Measurements from ENCODE around the gene HAGH.

Gene HAGH

GRCh38 chr16:1787056-1787321 is 39.6 kb downstream of the HAGH start:
- no peaks in the 10 kb centered on the region for H3K27me3 ChIP-seq (replicated peaks; ENCODE audit: control insufficient read depth, insufficient read depth, low read length, poor library complexity, severe bottlenecking)
- DNase-seq, result no peak
- H3K36me3 ChIP-seq (ENCODE audit: control insufficient read depth, insufficient read depth, low read length), result peaks cover 37% of the 10 kb centered on the region
- H3K4me3 ChIP-seq (ENCODE audit: insufficient read depth, low read depth, low read length, poor library complexity, severe bottlenecking), result no peak overlapping the region
- H3K27ac ChIP-seq (ENCODE audit: insufficient read depth, low read length, poor library complexity, severe bottlenecking), result no peak overlapping the region
- no peaks in the 10 kb centered on the region for H3K9me3 ChIP-seq (ENCODE audit: control insufficient read depth, low read length)
- peaks cover under 1% of the 10 kb centered on the region for H3K4me1 ChIP-seq (ENCODE audit: control insufficient read depth, insufficient read depth, low read length, poor library complexity, severe bottlenecking)

- Histone ChIP-seq H3K36me3 (ENCODE audit: control insufficient read depth, insufficient read depth, low read length) (peaks cover 34% of the 10 kb centered on the region), H3K4me3 (ENCODE audit: insufficient read depth, low read depth, low read length, poor library complexity, severe bottlenecking) (no peak overlapping the region), H3K27me3 (replicated peaks; ENCODE audit: control insufficient read depth, insufficient read depth, low read length, poor library complexity, severe bottlenecking) (no peaks in the 10 kb centered on the region), H3K9me3 (ENCODE audit: control insufficient read depth, low read length) (no peaks in the 10 kb centered on the region), H3K4me1 (ENCODE audit: control insufficient read depth, insufficient read depth, low read length, poor library complexity, severe bottlenecking) (peaks cover 6% of the 10 kb centered on the region), H3K27ac (ENCODE audit: insufficient read depth, low read length, poor library complexity, severe bottlenecking) (no peak overlapping the region)
- no peak for DNase-seq
These were observed 40.2 kb downstream of the HAGH start for GRCh38 chr16:1786242-1787055.

- Histone ChIP-seq H3K36me3 (ENCODE audit: control insufficient read depth, insufficient read depth, low read length) (peaks cover 32% of the 10 kb centered on the region), H3K4me1 (ENCODE audit: control insufficient read depth, insufficient read depth, low read length, poor library complexity, severe bottlenecking) (peaks cover 9% of the 10 kb centered on the region), H3K27me3 (replicated peaks; ENCODE audit: control insufficient read depth, insufficient read depth, low read length, poor library complexity, severe bottlenecking) (no peaks in the 10 kb centered on the region), H3K9me3 (ENCODE audit: control insufficient read depth, low read length) (no peaks in the 10 kb centered on the region), H3K27ac (ENCODE audit: insufficient read depth, low read length, poor library complexity, severe bottlenecking) (no peak overlapping the region), H3K4me3 (ENCODE audit: insufficient read depth, low read depth, low read length, poor library complexity, severe bottlenecking) (no peak overlapping the region)
- DNase-seq, result no peak
These were observed 40.8 kb downstream of the HAGH start for GRCh38 chr16:1785846-1786170.

- no peaks in the 10 kb centered on the region for H3K27me3 ChIP-seq (replicated peaks; ENCODE audit: control insufficient read depth, insufficient read depth, low read length, poor library complexity, severe bottlenecking)
- H3K27ac ChIP-seq (ENCODE audit: insufficient read depth, low read length, poor library complexity, severe bottlenecking), result no peak overlapping the region
- H3K9me3 ChIP-seq (ENCODE audit: control insufficient read depth, low read length), result no peaks in the 10 kb centered on the region
- no peak overlapping the region for H3K4me3 ChIP-seq (ENCODE audit: insufficient read depth, low read depth, low read length, poor library complexity, severe bottlenecking)
- DNase-seq, result no peak
- H3K4me1 ChIP-seq (ENCODE audit: control insufficient read depth, insufficient read depth, low read length, poor library complexity, severe bottlenecking), result peaks cover 9% of the 10 kb centered on the region
- H3K36me3 ChIP-seq (ENCODE audit: control insufficient read depth, insufficient read depth, low read length), result peaks cover 32% of the 10 kb centered on the region
These were observed 41.4 kb downstream of the HAGH start for GRCh38 chr16:1784977-1785845.

- Histone ChIP-seq H3K9me3 (ENCODE audit: control insufficient read depth, low read length) (no peaks in the 10 kb centered on the region), H3K27me3 (replicated peaks; ENCODE audit: control insufficient read depth, insufficient read depth, low read length, poor library complexity, severe bottlenecking) (no peaks in the 10 kb centered on the region), H3K36me3 (ENCODE audit: control insufficient read depth, insufficient read depth, low read length) (peaks cover 19% of the 10 kb centered on the region), H3K4me3 (ENCODE audit: insufficient read depth, low read depth, low read length, poor library complexity, severe bottlenecking) (peak within 1 kb of the TSS; percentile 81), H3K27ac (ENCODE audit: insufficient read depth, low read length, poor library complexity, severe bottlenecking) (peak within 1 kb of the TSS; percentile 82), H3K4me1 (ENCODE audit: control insufficient read depth, insufficient read depth, low read length, poor library complexity, severe bottlenecking) (peaks cover 9% of the 10 kb centered on the region)
- DNase-seq, result peak; percentile 98 to 99 (median 98)
These were observed 44.0 kb downstream of the HAGH start, which contains the start of the genes NUBP2 and SPSB3 for GRCh38 chr16:1782408-1783264. Gene NUBP2, plus strand, starts transcription at chr16:1782960. Its CDS starts 61 bp downstream, at chr16:1783021. Gene SPSB3, minus strand, starts transcription at chr16:1782571. Its CDS starts 1,088 bp downstream, at chr16:1781483.

GRCh38 chr16:1781758-1782407 is 44.7 kb downstream of the HAGH start:
- peak in 2 of 3 donors; percentile 18 to 20 for DNase-seq
- H3K9me3 ChIP-seq (ENCODE audit: control insufficient read depth, low read length), result no peaks in the 10 kb centered on the region
- no peaks in the 10 kb centered on the region for H3K27me3 ChIP-seq (replicated peaks; ENCODE audit: control insufficient read depth, insufficient read depth, low read length, poor library complexity, severe bottlenecking)
- peaks cover 9% of the 10 kb centered on the region for H3K4me1 ChIP-seq (ENCODE audit: control insufficient read depth, insufficient read depth, low read length, poor library complexity, severe bottlenecking)
- H3K36me3 ChIP-seq (ENCODE audit: control insufficient read depth, insufficient read depth, low read length), result peaks cover 20% of the 10 kb centered on the region
- H3K4me3 ChIP-seq (ENCODE audit: insufficient read depth, low read depth, low read length, poor library complexity, severe bottlenecking), result peak overlapping the region; percentile 81
- H3K27ac ChIP-seq (ENCODE audit: insufficient read depth, low read length, poor library complexity, severe bottlenecking), result peak overlapping the region; percentile 82

GRCh38 chr16:1781254-1781653 is 45.4 kb downstream of the HAGH start:
- Histone ChIP-seq H3K27me3 (replicated peaks; ENCODE audit: control insufficient read depth, insufficient read depth, low read length, poor library complexity, severe bottlenecking) (no peaks in the 10 kb centered on the region), H3K36me3 (ENCODE audit: control insufficient read depth, insufficient read depth, low read length) (peaks cover 20% of the 10 kb centered on the region), H3K9me3 (ENCODE audit: control insufficient read depth, low read length) (no peaks in the 10 kb centered on the region), H3K4me1 (ENCODE audit: control insufficient read depth, insufficient read depth, low read length, poor library complexity, severe bottlenecking) (peaks cover 9% of the 10 kb centered on the region), H3K27ac (ENCODE audit: insufficient read depth, low read length, poor library complexity, severe bottlenecking) (no peak overlapping the region), H3K4me3 (ENCODE audit: insufficient read depth, low read depth, low read length, poor library complexity, severe bottlenecking) (peak overlapping the region; percentile 81)
- no peak for DNase-seq

GRCh38 chr16:1780677-1781072 is 46.0 kb downstream of the HAGH start:
- Histone ChIP-seq H3K27ac (ENCODE audit: insufficient read depth, low read length, poor library complexity, severe bottlenecking) (no peak overlapping the region), H3K4me1 (ENCODE audit: control insufficient read depth, insufficient read depth, low read length, poor library complexity, severe bottlenecking) (peaks cover 9% of the 10 kb centered on the region), H3K9me3 (ENCODE audit: control insufficient read depth, low read length) (no peaks in the 10 kb centered on the region), H3K36me3 (ENCODE audit: control insufficient read depth, insufficient read depth, low read length) (peaks cover 25% of the 10 kb centered on the region), H3K27me3 (replicated peaks; ENCODE audit: control insufficient read depth, insufficient read depth, low read length, poor library complexity, severe bottlenecking) (no peaks in the 10 kb centered on the region), H3K4me3 (ENCODE audit: insufficient read depth, low read depth, low read length, poor library complexity, severe bottlenecking) (no peak overlapping the region)
- DNase-seq, result no peak

Measured in effector memory CD4-positive, alpha-beta T cell (primary cell).